ENCODE data around the gene LEMD1.
A peak's percentile ranks its signal among the peaks of the same experiment; 100 is the strongest.

LEMD1 gene

DNA sequence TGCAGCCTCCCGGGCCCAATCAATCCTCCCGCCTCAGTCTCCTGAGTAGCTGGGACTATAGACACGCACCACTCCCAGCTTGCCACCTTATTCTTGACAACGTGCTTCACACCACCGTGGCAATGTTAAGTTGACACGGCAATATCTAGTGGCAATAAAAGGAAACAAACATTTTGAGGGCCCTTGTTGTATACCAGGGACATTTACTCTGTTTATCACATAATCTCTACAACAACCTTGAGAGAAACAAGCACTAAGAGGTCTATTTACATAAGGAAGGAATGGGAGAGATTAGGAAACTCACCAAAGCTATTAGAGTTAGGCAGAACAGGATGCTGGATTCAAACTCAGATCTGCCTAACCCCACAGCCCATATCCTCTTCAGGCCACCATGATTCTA is 68.2 kb downstream of the LEMD1 start:
- no peak for DNase-seq

GRCh38 chr1:205353191-205353590 is 68.7 kb downstream of the LEMD1 start:
- DNase-seq, result no peak

DNA sequence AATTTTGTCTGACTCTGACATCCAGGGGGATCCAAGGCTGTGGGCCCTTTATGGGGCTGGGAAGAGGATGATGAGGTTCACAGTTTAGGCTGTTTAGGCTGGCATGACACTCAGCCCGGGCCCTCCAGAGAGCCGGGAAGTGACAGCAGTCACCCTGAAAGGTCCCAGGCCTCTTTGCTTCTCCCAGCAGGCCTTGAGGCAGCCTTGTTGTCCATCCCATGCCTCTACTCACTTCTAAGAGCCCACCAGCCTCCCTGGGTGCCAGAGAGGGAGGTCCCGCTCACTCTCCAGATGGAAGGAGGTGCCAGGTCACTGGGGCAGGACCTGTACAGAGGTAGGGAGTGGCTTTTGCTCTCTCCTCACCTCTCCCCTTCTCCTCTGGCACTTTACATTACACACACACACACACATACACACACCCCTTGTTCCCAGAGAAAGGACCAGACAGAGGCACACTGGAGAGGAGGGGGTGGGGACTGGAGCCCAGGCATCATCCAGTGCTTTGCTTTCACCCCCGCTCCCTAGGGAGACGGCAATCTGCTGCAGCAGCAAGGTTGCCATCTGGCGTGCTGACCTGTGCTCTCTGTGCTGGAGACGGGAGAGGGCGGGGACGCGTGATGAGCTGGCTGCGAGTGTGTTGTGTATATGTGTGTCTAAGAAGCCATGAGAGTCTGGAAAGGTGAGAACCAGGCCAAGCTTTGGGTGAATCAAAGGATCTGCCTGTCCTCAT is 69.7 kb downstream of the LEMD1 start:
- DNase-seq, result no peak

- no peak for DNase-seq
Observed at GRCh38 chr1:205350691-205351141, 71.1 kb downstream of the LEMD1 start.

DNA sequence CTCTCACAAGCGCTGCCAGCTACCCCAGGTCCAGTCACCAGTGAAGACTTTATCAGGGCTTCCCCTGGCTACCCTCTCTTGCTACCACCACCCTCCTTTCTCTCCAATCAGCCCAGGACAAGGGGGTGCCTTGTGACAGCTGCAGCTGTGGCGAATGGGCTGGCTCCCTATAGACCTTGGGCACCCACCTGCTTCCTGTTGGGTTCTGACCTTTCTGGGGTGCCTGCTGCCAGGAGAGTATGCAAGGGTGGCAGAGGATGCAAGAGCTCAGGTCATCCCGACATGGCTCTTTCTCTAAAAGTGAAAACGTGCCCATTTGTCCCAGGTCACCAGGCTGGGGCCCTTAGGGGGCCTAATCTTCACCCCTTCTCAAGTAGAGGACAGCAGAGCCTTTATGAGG is 71.7 kb downstream of the LEMD1 start:
- DNase-seq, result no peak

- no peak for DNase-seq
Observed at GRCh38 chr1:205348554-205349487, 73.0 kb downstream of the LEMD1 start.

DNA sequence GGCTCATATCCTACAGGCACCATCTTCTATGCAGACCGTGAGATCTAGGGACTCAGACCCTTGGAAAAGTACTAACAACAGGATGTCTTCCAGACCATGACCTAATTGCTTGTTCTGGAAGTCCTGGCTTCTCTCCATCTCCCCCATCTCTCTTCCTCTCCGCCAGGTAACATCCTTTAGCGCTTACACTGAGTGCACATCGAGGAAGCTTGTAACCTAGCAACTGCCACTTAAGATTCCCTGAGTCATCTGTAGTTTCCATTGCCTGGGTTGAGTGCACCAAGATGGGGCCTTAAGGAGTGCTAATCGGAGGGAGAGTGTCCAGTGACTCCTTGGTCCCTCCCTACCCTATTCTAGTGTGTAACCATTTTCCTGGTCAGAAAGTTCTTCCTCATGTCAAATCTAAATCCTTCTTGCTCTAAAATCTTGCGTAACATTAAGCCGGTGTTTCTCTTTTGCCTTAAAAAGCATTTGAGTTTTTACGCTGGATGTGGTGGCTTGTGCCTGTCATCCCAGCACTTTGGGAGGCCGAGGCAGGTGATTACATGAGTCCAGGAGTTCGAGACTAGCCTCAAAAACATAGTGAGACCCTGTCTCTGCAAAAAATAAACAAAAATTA is 74.8 kb downstream of the LEMD1 start:
- DNase-seq, result no peak

DNA sequence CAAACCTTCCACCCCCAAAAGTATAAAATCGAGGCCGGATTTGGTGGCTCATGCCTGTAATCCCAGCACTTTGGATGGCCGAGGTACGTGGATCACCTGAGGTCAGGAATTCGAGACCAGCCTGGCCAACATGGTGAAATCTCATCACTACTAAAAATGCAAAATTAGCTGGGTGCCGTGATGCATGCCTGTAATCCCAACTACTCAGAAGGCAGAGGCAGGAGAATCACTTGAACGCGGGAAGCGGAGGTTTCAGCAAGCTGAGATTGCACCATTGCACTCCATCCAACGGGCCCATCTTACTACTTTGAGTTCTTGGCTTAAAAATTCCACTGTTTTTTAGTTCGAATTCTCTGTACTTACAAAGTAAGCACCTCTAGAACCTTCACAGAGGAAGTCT is 76.1 kb downstream of the LEMD1 start:
- DNase-seq, result no peak

- DNase-seq, result no peak
Observed at GRCh38 chr1:205344066-205344928, 77.6 kb downstream of the LEMD1 start.

GRCh38 chr1:205343431-205344065 is 78.3 kb downstream of the LEMD1 start:
- DNase-seq, result peak in 1 of 2 donors; percentile 11

DNA sequence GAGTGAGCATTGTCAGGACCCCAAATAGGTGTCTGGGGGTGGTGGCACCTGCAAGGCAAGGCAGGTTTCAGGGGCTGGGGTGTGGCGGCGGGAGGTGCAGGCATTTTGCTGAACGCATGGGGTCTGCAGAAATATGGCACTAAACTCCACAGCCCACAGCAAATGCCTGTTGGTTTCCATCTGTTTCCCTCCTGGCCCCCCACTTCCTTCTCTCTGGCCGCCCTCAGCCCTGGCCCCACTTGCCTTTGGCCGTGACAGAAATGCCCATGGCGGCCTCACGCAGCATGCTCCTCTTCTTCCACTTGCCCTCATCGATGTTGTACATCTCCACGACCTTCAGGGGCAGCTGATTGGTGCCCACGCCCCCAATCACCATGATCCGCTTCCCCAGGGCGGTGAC is 78.9 kb downstream of the LEMD1 start:
- no peak for DNase-seq

DNA sequence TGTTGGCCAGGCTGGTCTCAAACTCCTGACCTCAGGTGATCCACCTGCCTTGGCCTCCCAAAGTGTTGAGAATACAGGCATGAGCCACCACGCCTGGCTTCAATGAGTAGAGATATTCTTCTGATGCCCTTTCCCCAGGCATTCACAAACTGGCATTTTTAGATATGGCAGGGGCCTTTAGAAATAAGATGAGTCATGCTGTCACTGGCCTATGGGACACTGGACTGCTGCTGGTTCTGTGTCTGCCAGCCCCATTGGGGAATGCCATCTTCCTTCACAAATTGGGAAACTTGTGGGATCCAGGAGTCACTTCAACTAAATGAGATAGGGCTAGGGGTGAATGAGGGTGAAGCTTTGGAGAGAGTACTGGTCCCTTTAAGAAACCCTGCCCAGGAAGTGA is 81.2 kb downstream of the LEMD1 start:
- no peak for DNase-seq

DNA sequence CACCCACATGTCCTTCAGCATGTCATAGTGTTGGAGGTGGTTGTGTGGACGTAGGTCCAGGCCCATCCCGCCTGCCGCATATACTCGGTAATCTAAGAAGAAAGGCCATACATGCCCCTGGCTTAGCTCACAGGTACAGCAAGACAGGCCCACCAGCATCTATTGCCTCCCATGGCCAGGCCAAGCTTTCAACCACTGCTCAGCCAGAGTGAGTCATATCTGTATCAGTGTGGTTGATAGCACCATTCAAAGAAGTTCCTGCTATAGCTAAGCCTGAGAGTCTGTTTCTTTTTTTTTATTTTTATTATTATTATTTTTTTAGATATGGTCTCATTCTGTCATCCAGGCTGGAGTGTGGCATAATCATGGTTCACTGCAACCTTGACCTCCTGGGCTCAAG is 82.1 kb downstream of the LEMD1 start:
- no peak for DNase-seq

DNA sequence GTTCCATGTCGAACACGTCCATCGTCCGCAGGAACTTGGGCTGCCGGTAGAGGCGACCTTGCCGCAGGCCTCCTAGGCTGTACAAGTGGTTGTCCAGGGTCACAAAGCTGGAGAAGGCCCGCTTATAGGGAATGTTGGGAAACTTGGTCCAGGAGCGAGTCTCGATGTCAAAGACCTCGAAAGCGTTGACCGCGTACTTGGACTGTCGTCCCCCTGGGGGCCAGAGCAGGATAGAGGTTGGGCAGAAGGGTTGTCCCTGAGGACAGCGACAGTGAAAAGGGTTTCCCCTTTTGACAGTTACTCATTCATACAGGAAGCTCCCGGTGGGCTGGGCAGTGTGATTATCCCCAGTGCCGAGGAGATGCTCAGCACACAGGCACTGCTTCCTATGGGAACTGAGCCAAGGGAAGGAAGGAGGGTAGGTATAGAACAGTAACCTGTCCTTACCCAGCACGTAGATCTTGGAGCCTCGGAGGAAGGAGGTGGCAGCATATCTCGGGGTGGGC is 82.6 kb downstream of the LEMD1 start:
- DNase-seq, result no peak

- DNase-seq, result no peak
Observed at GRCh38 chr1:205338011-205338410, 83.8 kb downstream of the LEMD1 start.

DNA sequence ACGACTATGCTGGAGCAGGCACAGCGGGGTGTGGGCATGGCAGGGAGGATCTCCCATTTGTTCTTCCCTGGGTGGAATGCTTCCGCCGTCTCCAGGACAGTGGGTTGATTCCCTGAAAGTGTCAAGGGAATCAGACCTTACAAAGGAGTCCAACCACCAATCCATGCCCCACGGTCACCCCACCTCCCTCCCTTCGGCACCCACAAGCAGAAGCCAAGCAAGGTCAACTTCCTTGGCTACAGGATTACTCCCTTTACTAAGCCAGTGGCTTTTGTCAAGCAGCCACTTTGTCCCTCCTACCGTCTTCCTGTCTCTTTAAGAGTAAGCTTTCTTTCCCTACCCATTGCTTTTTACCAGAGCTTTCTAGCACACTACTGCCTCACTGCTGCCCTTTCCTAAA is 84.4 kb downstream of the LEMD1 start:
- no peak for DNase-seq

DNA sequence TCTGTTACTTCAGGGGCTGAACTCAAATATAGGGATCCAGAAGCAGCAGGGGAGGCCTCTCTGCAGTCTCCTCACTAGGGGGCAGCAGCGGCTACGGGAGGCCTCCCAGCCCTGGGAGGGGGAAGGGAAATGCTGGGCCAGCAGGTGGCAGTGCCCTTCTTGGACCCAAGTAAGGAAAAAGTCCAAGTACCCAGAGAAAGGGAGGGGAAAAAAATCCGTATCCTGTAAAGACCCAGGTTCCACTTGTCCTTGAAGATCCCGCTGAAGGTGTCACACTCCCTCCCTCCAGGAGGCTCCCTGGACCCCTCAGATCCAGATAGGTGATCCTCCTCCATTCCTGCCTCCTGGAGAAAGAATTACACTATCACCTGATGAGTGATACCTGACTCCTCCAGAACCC is 86.2 kb downstream of the LEMD1 start:
- DNase-seq, result peak; percentile 71 to 78

DNA sequence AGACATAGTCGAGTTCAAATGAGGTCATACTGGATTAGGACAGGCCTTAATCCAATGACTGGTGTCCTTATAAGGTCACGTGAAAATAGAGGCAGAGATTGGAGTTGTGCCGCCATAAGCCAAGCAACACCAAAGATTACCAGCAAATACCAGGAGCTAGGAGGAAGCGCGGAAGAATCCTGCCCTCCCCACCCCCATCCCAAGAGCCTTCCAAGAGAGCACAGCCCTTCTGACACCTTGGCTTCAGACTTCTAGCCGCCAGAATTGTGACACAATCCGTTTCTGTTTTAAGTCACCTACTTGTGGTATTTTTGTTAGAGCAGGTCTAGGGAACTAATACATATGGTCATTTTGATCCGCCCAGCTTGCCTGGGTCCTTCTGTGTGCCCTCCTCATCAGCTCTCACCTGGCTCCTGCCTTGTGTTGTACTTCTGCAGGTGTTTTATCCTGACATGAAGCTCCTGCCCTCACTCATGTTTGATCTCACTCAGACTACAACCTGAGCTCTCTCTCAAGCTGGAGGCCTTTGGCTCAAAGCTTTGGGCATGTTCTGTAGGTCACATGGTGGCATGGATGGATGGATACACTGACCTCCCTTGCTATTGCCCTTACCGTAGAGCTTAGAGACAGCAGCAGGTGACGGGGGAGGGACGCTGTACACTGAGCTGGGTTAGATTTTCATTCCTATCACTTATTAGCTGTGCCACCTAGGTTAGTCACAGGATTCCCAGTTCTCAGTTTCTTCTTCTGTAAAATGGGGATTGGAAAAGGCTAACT is 89.7 kb downstream of the LEMD1 start:
- no peak for DNase-seq

Measured in inflammatory macrophage (primary cell).